Measurements from ENCODE around the gene DAPL1.

Gene DAPL1

DNA sequence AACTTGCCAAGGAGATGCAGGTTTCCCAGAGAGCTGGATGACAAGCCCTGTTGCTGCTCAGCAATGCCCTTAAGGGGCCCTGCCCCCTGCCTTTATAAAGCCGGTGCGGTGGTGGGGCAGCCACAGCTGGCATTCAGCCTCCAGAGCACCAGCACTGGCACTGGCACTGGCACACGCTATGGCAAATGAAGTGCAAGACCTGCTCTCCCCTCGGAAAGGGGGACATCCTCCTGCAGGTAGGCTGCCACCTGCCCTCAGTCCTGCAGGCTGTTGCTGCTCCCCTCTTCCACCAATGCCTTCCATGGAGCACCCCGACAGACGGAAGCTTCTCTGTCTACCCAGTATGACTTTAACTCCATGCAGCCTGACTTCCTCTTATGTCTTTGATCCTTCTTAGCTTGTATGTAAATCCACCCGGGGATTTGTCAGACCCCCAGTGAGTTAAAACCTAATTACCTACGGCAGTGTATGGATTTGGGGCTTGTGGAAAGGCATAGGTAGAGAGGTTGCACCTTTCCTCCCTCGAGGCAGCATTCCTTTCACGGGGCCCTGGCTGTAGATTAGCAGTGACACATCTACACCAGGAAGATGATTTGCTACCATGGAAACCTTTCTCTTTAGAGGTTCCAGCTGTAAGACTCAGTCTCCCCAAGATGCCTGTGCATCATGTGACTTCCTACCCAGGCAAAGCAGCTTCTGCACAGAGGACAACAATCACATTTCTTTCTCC, at the start of gene DAPL1:
Gene DAPL1, plus strand, starts transcription at position 123 of the 730 bp plus-strand sequence. Its CDS starts 56 bp downstream, at position 179.
- DNase-seq (ENCODE audit: low spot score): peak; percentile 59

- no peak for DNase-seq (ENCODE audit: low spot score)
Observed at GRCh38 chr2:158745866-158746382, 49.2 kb upstream of the DAPL1 start.

- no peak for DNase-seq (ENCODE audit: low spot score)
Observed at GRCh38 chr2:158746488-158746887, 48.6 kb upstream of the DAPL1 start.

- no peak for DNase-seq (ENCODE audit: low spot score)
Observed at GRCh38 chr2:158747281-158747680, 47.8 kb upstream of the DAPL1 start.

DNA sequence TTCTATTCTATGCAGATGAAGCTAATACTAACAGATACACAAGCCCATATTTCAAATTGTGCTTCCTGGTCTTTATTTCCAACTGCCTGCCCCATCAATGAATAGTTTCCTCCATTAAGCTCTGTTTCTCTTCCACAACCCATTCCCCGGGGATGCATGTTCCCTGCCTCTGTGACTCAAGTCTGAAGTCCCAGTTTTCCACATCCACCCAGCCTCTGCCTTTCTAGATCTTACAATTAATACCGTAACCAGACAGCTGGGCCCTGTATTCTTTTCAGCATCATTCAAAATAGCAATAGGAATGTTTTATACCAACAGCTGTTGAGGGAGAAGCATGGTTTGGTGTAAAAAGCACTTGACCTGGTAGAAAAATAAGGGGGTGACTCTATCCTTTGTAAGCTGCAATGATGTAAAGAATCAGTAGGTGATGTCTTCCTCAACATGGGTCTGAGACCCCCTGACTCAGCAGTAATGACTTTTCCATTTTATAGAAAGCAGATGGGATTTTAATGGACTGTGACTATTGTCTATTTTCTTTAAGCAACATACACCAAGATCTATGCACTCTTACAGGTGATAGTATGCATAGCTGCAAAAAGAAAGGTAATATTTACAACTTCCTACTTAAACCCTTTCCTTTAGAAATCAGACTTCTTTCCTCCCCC, 46.1 kb upstream of the DAPL1 start:
- no peak for DNase-seq (ENCODE audit: low spot score)

DNA sequence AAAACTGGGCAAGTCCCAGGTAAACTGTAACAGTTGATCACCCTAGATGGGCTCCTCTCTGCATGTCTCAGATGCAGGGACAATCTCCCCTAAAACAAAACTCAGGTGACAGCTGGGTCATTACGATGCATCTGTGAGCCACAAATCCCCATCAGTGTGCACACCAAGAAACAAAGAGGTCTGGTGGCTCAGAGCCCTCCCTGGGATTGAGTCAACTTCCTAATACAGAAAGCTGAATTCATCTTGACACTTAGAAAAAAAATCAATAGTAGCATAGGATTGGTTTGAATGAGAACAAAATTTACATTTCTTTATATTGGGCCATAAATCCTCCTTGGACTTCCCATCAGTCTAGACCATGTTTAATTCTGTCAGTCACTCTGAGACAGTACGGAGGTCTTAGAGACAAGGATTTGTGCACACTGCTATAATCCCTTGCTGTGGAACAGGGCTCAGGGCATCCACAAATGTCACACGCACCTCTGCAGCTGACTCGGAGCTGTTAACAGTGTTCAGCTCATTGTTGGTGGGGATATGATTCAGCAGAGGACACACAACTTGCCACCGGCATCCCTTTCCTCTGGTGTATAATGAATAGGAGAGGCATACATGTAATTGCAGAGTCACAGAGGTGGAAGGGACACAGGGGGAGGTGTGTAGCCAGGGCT, 44.5 kb upstream of the DAPL1 start:
- no peak for DNase-seq (ENCODE audit: low spot score)

- DNase-seq (ENCODE audit: low spot score): peak; percentile 72
Observed at GRCh38 chr2:158753641-158754611, 41.2 kb upstream of the DAPL1 start.

DNA sequence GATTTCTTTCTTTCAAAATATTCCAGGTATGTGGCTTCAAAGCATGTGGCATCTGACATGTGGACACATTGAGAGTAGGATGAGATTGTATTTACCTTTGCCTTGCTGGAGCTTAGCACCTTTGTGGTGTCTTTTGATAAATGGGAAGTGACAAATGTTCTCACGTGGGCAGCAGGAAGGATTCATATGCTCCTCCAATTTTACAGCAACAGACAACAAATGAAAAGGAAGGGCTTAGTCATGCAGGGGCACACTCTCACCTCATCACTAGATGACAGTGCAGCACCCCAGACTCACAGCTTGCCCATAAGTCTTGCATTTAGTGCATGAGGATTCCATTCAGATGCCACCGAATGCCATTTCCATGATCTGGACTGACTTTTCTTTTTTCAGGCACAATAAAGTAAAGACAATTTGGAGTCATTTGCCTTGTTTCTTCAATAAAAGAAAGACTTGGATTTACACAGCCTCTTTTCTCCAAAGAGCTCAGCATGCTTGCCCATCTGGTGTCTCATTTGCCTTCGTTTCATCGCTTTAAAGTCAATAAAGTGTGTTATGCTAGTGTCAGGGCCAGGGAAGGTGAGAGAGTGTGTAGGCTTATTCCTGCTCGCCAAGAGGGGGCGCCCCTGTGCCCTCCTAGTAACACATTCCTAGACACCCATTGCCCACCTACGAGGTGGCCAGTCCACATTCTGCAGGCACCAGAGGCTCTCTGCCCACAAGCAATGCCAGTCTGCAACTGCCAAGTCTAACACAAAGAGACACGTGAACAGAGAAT, 39.6 kb upstream of the DAPL1 start:
- no peak for DNase-seq (ENCODE audit: low spot score)

DNA sequence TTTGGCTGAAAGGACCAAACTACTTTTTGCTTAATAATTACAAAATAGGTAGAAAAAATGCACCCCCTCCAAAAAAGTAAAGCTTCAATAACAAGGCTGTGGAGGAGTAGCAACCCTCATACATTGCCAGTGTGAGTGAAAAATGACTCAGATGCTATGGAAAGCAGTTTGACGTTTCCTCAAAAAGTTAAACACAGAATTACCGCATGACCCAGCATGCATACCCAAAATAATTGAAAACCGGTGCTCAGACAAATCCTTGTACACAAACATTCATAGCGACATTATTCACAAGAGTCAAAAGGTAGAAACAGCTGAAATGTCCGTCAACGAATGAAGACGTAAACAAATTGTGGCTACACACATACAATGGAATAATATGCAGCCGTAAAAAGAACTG, 38.8 kb upstream of the DAPL1 start:
- DNase-seq (ENCODE audit: low spot score): no peak

- DNase-seq (ENCODE audit: low spot score): no peak
Observed at GRCh38 chr2:158756976-158757375, 38.1 kb upstream of the DAPL1 start.

- DNase-seq (ENCODE audit: low spot score): no peak
Observed at GRCh38 chr2:158760887-158761286, 34.2 kb upstream of the DAPL1 start.

DNA sequence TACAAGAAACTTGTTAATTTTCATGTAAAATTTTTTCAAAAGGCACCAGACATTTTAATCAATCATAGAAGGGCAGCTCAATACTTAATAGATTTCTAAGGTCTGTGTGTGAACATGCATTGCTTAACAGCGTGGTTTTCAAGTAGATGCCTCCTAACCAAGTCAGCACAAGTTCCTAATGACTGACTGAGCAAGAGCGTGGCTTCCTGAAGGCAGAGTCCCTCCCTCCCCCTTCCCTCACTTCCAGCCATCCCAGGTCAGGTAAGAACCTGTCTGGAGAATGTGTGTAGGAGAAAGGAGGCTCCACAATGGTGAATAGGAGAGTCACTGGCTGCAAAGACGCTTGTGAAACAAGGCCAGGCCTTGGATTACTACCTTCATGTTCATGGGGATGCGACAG, 33.5 kb upstream of the DAPL1 start:
- no peak for DNase-seq (ENCODE audit: low spot score)

- no peak for DNase-seq (ENCODE audit: low spot score)
Observed at GRCh38 chr2:158762336-158762735, 32.8 kb upstream of the DAPL1 start.

- no peak for DNase-seq (ENCODE audit: low spot score)
Observed at GRCh38 chr2:158766524-158766923, 28.6 kb upstream of the DAPL1 start.

GRCh38 chr2:158772306-158773078, 22.6 kb upstream of the DAPL1 start:
- DNase-seq (ENCODE audit: low spot score): no peak

DNA sequence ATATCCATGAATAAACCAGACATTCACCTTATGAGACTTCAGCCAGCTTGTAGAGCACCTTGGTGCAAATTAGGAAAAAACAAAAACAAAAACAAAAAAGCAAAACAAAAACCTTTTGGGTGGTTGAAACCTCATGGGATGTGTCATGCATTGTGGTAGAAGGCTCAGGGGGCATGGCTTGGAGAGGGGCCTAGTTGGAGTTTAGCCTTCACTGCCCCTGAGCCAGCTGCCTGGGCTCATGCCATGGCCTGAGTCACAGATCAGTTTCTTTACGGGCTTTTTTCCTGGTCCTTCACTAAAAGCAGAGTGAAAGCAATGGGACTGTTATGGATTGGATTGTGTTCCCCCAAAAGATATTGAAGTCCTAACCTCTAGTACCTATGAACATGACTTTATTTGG, 22.0 kb upstream of the DAPL1 start:
- no peak for DNase-seq (ENCODE audit: low spot score)

DNA sequence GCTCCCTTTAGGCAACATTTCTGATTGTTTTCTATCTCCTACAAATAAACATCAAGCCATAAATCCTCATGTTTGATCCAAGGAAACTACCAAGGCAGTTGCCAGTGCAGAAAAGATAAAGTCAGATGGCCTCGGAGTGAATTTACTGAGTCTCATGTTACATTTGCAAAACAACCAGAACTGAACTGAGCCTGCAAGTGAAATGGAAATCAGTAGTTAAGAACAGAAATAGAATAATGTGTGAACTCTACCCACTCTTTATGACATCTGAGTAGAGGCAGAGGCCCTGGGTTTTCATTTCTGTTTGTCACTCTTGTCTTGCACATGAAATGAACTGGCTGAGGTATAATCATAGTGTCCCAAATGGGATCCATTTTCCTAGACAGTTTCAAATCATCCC, 20.4 kb upstream of the DAPL1 start:
- DNase-seq (ENCODE audit: low spot score): no peak

DNA sequence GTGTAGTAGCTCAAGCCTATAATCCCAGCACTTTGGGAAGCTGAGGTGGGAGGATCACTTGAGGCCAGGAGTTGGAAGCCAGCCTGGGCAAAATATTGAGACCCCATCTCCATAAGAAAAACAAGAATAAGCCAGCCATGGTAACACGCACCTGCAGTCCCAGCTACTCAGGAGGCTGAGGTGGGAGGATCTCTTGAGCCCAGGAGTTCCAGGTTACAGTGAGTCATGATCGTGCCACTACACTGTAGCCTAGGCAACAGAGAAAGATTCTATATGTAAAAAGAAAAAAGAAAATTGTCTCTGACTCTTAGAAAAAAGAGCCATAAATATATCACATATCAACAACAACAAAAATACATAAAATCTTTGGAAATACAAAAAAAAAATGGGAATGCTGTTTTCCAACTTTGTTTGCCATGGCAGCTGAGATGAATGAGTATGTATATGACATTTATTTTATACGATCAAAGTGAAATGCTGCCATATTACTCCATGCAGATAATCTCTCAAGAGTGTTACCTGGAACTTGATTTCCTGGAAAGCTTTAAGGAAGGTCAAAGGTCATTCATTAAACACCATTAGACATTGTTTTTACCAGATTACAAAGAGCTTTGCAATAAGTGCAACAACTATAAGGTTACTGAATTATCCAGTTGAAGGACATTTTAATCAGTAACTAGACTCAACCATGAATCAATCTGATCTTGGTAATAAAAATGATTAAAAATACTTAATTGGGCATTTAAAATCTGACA, 19.7 kb upstream of the DAPL1 start:
- DNase-seq (ENCODE audit: low spot score): no peak

DNA sequence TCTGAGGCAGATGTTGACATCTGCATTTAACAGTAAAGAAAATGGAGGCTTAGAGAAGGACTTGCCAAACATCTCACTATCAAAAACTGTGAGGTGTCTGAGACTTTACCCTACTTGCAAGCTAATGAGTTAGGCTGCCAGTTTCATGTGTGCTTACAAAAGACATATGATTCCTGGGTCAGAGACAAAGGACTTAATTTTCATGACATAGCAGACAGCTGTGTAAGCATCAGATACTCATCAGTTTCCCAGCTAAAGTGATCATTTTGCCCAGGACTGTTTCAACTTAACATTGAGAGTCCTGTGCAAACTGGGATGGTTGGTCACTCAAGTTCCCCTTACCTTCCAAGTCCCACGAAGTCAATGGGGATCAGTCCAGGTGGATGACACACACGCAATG, 18.9 kb upstream of the DAPL1 start:
- no peak for DNase-seq (ENCODE audit: low spot score)

Data from D341Med (cell line).